NCI-H2196 (cell line): ENCODE results near the gene CCR7.

Source experiments
- DNase-seq: peaks from one replicate; lab custom pipeline; 2025; ENCODE audit not compliant: unreplicated experiment; lab: John Stamatoyannopoulos, UW

The CCR7 gene

GRCh38 chr17:40538019-40538935, 27.0 kb downstream of the CCR7 start:
- no peak for DNase-seq

- no peak for DNase-seq
Measured at GRCh38 chr17:40536295-40537171, 28.7 kb downstream of the CCR7 start.

GRCh38 chr17:40535924-40536294, 29.4 kb downstream of the CCR7 start:
- DNase-seq: no peak

GRCh38 chr17:40535438-40535837, 29.8 kb downstream of the CCR7 start:
- no peak for DNase-seq

GRCh38 chr17:40534371-40535189, 30.7 kb downstream of the CCR7 start:
- DNase-seq: no peak

- no peak for DNase-seq
Measured at GRCh38 chr17:40533896-40534295, 31.4 kb downstream of the CCR7 start.

GRCh38 chr17:40532520-40533253, 32.6 kb downstream of the CCR7 start:
- no peak for DNase-seq

- no peak for DNase-seq
Measured at GRCh38 chr17:40531051-40531991, 34.0 kb downstream of the CCR7 start.

GRCh38 chr17:40530531-40530994, 34.7 kb downstream of the CCR7 start:
- DNase-seq: no peak

- no peak for DNase-seq
Measured at GRCh38 chr17:40529991-40530390, 35.3 kb downstream of the CCR7 start.

GRCh38 chr17:40528692-40529417, 36.4 kb downstream of the CCR7 start:
- DNase-seq: no peak

- no peak for DNase-seq
Measured at GRCh38 chr17:40526668-40527067, 38.6 kb downstream of the CCR7 start.

- no peak for DNase-seq
Measured at GRCh38 chr17:40525294-40525693, 40.0 kb downstream of the CCR7 start.

GRCh38 chr17:40524243-40524965, 40.9 kb downstream of the CCR7 start:
- DNase-seq: no peak

- DNase-seq: no peak
Measured at GRCh38 chr17:40522961-40523310, 42.3 kb downstream of the CCR7 start.

GRCh38 chr17:40522250-40522960, 42.9 kb downstream of the CCR7 start:
- no peak for DNase-seq

- DNase-seq: no peak
Measured at GRCh38 chr17:40520991-40521453, 44.2 kb downstream of the CCR7 start.
